H9 (cell line): ENCODE results near the gene CACNA1D. TPM values are rescaled to one million over a fixed set of nuclear protein-coding genes. Genes with fewer than 3 reads are reported as not detected.
A peak's percentile ranks its signal among the peaks of the same experiment; 100 is the strongest.

Source experiments
- DNase-seq: peaks from one replicate; pipeline ENCODE4 v3.0.0-alpha.2; 2017
- H2AFZ ChIP-seq: one replicate; pipeline ENCODE4 v1.6.1; 2013; ENCODE audit warnings: mild to moderate bottlenecking, low read length, control low read depth, moderate library complexity
- H2AK5ac ChIP-seq: 2 replicates; pipeline ENCODE4 v1.6.1; 2013; ENCODE audit warnings: low read length, control low read depth, mixed read lengths; ENCODE audit not compliant: insufficient read length
- H2BK120ac ChIP-seq: one replicate; pipeline ENCODE4 v1.6.1; 2013; ENCODE audit warnings: low read depth, mild to moderate bottlenecking, low read length, control low read depth, inconsistent platforms; ENCODE audit not compliant: poor library complexity, severe bottlenecking
- H2BK12ac ChIP-seq: 2 replicates; pipeline ENCODE4 v1.6.1; 2013; ENCODE audit warnings: low read length, control low read depth, mixed read lengths, low read depth; ENCODE audit not compliant: insufficient read length
- H2BK15ac ChIP-seq: 2 replicates; pipeline ENCODE4 v1.6.1; 2013; ENCODE audit warnings: low read depth, low read length, control low read depth
- H2BK20ac ChIP-seq: one replicate; pipeline ENCODE4 v1.6.1; 2013; ENCODE audit warnings: low read depth, mild to moderate bottlenecking, low read length, control low read depth, inconsistent platforms; ENCODE audit not compliant: poor library complexity, severe bottlenecking
- H2BK5ac ChIP-seq: 2 replicates; pipeline ENCODE4 v1.6.1; 2013; ENCODE audit warnings: low read length, control low read depth, mixed read lengths; ENCODE audit not compliant: insufficient read length
- H3K14ac ChIP-seq: 2 replicates; pipeline ENCODE4 v1.6.1; 2013; ENCODE audit warnings: low read length, control low read depth; ENCODE audit not compliant: insufficient read depth
- H3K18ac ChIP-seq: 2 replicates; pipeline ENCODE4 v1.6.1; 2013; ENCODE audit warnings: low read depth, mild to moderate bottlenecking, mixed read lengths, low read length, control low read depth; ENCODE audit not compliant: insufficient read length
- H3K23ac ChIP-seq: 2 replicates; pipeline ENCODE4 v1.6.1; 2013; ENCODE audit warnings: low read length, control low read depth, mixed read lengths, low read depth; ENCODE audit not compliant: insufficient read length
- H3K23me2 ChIP-seq: 2 replicates; pipeline ENCODE4 v1.6.1; 2013; ENCODE audit warnings: low read depth, mild to moderate bottlenecking, mixed read lengths, low read length, control low read depth; ENCODE audit not compliant: insufficient read length, poor library complexity, severe bottlenecking
- H3K27ac ChIP-seq: 2 replicates; pipeline ENCODE4 v1.5.1; 2013; ENCODE audit warnings: low read length, control low read depth, mixed read lengths, low read depth; ENCODE audit not compliant: insufficient read length
- H3K27me3 ChIP-seq: 2 replicates; pipeline ENCODE4 v1.6.1; 2013; ENCODE audit warnings: low read length, control low read depth, inconsistent platforms; ENCODE audit not compliant: insufficient read depth
- H3K4ac ChIP-seq: 2 replicates; pipeline ENCODE4 v1.6.1; 2013; ENCODE audit warnings: low read depth, mild to moderate bottlenecking, control low read depth, inconsistent platforms, low read length, moderate library complexity
- H3K4me1 ChIP-seq: 2 replicates; pipeline ENCODE4 v1.6.1; 2013; ENCODE audit warnings: low read length, control low read depth, inconsistent platforms; ENCODE audit not compliant: insufficient read depth
- H3K4me2 ChIP-seq: 2 replicates; pipeline ENCODE4 v1.6.1; 2013; ENCODE audit warnings: low read length, control low read depth, mixed read lengths; ENCODE audit not compliant: insufficient read length, insufficient read depth
- H3K56ac ChIP-seq: 2 replicates; pipeline ENCODE4 v1.6.1; 2013; ENCODE audit warnings: low read depth, mild to moderate bottlenecking, mixed read lengths, low read length, control low read depth; ENCODE audit not compliant: insufficient read length
- H3K79me1 ChIP-seq: 2 replicates; pipeline ENCODE4 v1.6.1; 2013; ENCODE audit warnings: low read depth, mild to moderate bottlenecking, moderate library complexity, low read length, control low read depth, inconsistent platforms; ENCODE audit not compliant: insufficient read depth, poor library complexity, severe bottlenecking
- H3K79me2 ChIP-seq: 2 replicates; pipeline ENCODE4 v1.6.1; 2013; ENCODE audit warnings: low read length, control low read depth, inconsistent platforms; ENCODE audit not compliant: insufficient read depth
- H3K9ac ChIP-seq: 2 replicates; pipeline ENCODE4 v1.6.1; 2013; ENCODE audit warnings: low read length, control low read depth, mixed read lengths; ENCODE audit not compliant: insufficient read length; ENCODE audit errors: extremely low read depth
- H3K9me3 ChIP-seq: one replicate; pipeline ENCODE4 v1.6.1; 2013; ENCODE audit warnings: low read depth, low read length, inconsistent platforms; ENCODE audit not compliant: control insufficient read depth
- H3T11ph ChIP-seq: one replicate; pipeline ENCODE4 v1.6.1; 2013; ENCODE audit warnings: mild to moderate bottlenecking, low read length, control low read depth, inconsistent platforms
- H4K20me1 ChIP-seq: one replicate; pipeline ENCODE4 v1.6.1; 2013; ENCODE audit not compliant: control insufficient read depth, insufficient read length, insufficient read depth
- H4K5ac ChIP-seq: 2 replicates; pipeline ENCODE4 v1.6.1; 2013; ENCODE audit warnings: low read depth, mild to moderate bottlenecking, mixed read lengths, low read length, control low read depth; ENCODE audit not compliant: insufficient read length
- H4K8ac ChIP-seq: replicated peaks from 2 replicates; pipeline ENCODE4 v1.6.1; 2013; ENCODE audit warnings: low read length, control low read depth, mixed read lengths, low read depth; ENCODE audit not compliant: insufficient read length
- H4K91ac ChIP-seq: 2 replicates; pipeline ENCODE4 v1.6.1; 2013; ENCODE audit warnings: low read depth, mild to moderate bottlenecking, moderate library complexity, mixed read lengths, low read length, control low read depth; ENCODE audit not compliant: insufficient read length
- H3K27ac Mint-ChIP-seq, 3 experiments: 2 replicates in 2 of 3; 3 replicates in 1 of 3; pipeline ENCODE4 v1.8.0; 2020 to 2021; ENCODE audit warnings: mixed read lengths in 3 of 3, mild to moderate bottlenecking in 1 of 3, moderate library complexity in 1 of 3
- H3K27me3 Mint-ChIP-seq: 2 replicates; pipeline ENCODE4 v1.8.0; 2021; ENCODE audit warnings: low read depth, mild to moderate bottlenecking, moderate library complexity, mixed read lengths
- H3K36me3 Mint-ChIP-seq, 3 experiments: 2 replicates in 2 of 3; 3 replicates in 1 of 3; pipeline ENCODE4 v1.8.0; 2020 to 2021; ENCODE audit warnings: low read depth in 3 of 3, mixed read lengths in 3 of 3; ENCODE audit not compliant: insufficient read depth in 1 of 3
- H3K4me1 Mint-ChIP-seq, 2 experiments: 2 replicates each; pipeline ENCODE4 v1.8.0; 2020; ENCODE audit warnings: mixed read lengths in 2 of 2
- H3K4me3 Mint-ChIP-seq, 2 experiments: 2 replicates in 1 of 2; 3 replicates in 1 of 2; pipeline ENCODE4 v1.8.0; 2020 to 2021; ENCODE audit warnings: mild to moderate bottlenecking in 2 of 2, mixed read lengths in 2 of 2, moderate library complexity in 1 of 2
- H3K9me3 Mint-ChIP-seq, 2 experiments: 2 replicates in 1 of 2; 3 replicates in 1 of 2; pipeline ENCODE4 v1.8.0; 2020; ENCODE audit warnings: mild to moderate bottlenecking in 2 of 2, mixed read lengths in 2 of 2, moderate library complexity in 1 of 2
- WGBS: extraction: QIAGEN DNeasy Blood & Tissue Kit; methylation state at CpG from one replicate; pipeline ENCODE4 v1.1.7; 2013; ENCODE audit warnings: missing lambda C conversion rate, low lambda C conversion rate, mixed read lengths; ENCODE audit not compliant: insufficient read length; ENCODE audit errors: extremely low coverage; 5-methylcytosine and 5-hydroxymethylcytosine counted together
- total RNA-seq: library from RNA; stranded (reverse); gene quantifications from 2 replicates; pipeline ENCODE4 v1.2.1, GENCODE V29; 2021
- TF ChIP-seq, protein P1 (sequence below): fragments of 200-600 bp; sonication (generic); conservative IDR thresholded peaks from 3 replicates; pipeline ENCODE4 v1.8.0; 2021; ENCODE audit warnings: antibody characterized with exemption, mild to moderate bottlenecking

The CACNA1D gene
- total RNA-seq, 1 experiment from 2014 or later: 3.5 TPM

- Histone ChIP-seq H3K23me2 (no peaks in the 10 kb centered on the region), H2BK12ac (no peak overlapping the region), H2BK120ac (no peak overlapping the region), H2AFZ (no peak overlapping the region), H3K27ac (no peak overlapping the region), H4K91ac (no peak overlapping the region), H3K9me3 (no peaks in the 10 kb centered on the region), H3K4me2 (no peak overlapping the region), H3K79me1 (no peaks in the 10 kb centered on the region), H2BK20ac (no peak overlapping the region), H3K9ac (no peak overlapping the region), H2BK5ac (no peak overlapping the region), H3K27me3 (no peaks in the 10 kb centered on the region), H2BK15ac (no peak overlapping the region), H3K14ac (no peak overlapping the region; the same call in 1 of the 2 replicates), H2AK5ac (no peak overlapping the region), H3K18ac (no peak overlapping the region), H3K4me1 (0 out of 2 replicates have a peak, but pooled peaks cover 2% of the 10 kb centered on the region), H4K5ac (no peak overlapping the region), H3K79me2 (no peaks in the 10 kb centered on the region), H3K56ac (no peak overlapping the region), H4K20me1 (no peaks in the 10 kb centered on the region), H3T11ph (no peak overlapping the region), H4K8ac (no peak overlapping the region), H3K23ac (no peak overlapping the region), H3K4ac (no peak overlapping the region)
- WGBS: no CpG with 5 or more reads among the region's 7 CpGs
- Mint-ChIP-seq H3K27ac (peak overlapping the region in 1 of 3 experiments; percentile 34; a peak in 1 of 7 replicates), H3K27me3 (peaks cover 1% of the 10 kb centered on the region; the same call in 1 of the 2 replicates), H3K36me3 (no peaks in the 10 kb centered on the region), H3K4me1 (peaks cover 6 to 7% of the 10 kb centered on the region in 2 experiments), H3K4me3 (no peak overlapping the region), H3K9me3 (no peaks in the 10 kb centered on the region)
- TF ChIP-seq, protein P1, sequence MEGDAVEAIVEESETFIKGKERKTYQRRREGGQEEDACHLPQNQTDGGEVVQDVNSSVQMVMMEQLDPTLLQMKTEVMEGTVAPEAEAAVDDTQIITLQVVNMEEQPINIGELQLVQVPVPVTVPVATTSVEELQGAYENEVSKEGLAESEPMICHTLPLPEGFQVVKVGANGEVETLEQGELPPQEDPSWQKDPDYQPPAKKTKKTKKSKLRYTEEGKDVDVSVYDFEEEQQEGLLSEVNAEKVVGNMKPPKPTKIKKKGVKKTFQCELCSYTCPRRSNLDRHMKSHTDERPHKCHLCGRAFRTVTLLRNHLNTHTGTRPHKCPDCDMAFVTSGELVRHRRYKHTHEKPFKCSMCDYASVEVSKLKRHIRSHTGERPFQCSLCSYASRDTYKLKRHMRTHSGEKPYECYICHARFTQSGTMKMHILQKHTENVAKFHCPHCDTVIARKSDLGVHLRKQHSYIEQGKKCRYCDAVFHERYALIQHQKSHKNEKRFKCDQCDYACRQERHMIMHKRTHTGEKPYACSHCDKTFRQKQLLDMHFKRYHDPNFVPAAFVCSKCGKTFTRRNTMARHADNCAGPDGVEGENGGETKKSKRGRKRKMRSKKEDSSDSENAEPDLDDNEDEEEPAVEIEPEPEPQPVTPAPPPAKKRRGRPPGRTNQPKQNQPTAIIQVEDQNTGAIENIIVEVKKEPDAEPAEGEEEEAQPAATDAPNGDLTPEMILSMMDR: no peak
- DNase-seq: no peak
Measured at GRCh38 chr3:53763353-53763752, 268.9 kb downstream of the CACNA1D start.
